ENCODE results near the gene ATP2C1.
"Not testable (repeated sequence)": the region's sequence is repeated elsewhere in the genome, so short reads cannot be mapped to it uniquely, and the experiment has no call there.

ATP2C1 gene

GRCh38 chr3:130963878-130964277 is 70.0 kb downstream of the ATP2C1 start:
- no peak overlapping the region for H3K4me3 ChIP-seq (ENCODE audit: low read depth, low read length)
- no peak for TF ChIP-seq CTCF (IDR thresholded peaks at IDR 0.05; ENCODE audit: borderline replicate concordance, insufficient read depth, low read depth, low read length)

GRCh38 chr3:130967281-130967680 is 73.4 kb downstream of the ATP2C1 start:
- no peak overlapping the region for H3K4me3 ChIP-seq (ENCODE audit: low read depth, low read length)
- TF ChIP-seq CTCF (IDR thresholded peaks at IDR 0.05; ENCODE audit: borderline replicate concordance, insufficient read depth, low read depth, low read length): no peak

- TF ChIP-seq CTCF (IDR thresholded peaks at IDR 0.05; ENCODE audit: borderline replicate concordance, insufficient read depth, low read depth, low read length): no peak
- H3K4me3 ChIP-seq (ENCODE audit: low read depth, low read length): no peak overlapping the region
Measured at GRCh38 chr3:130968221-130968620, 74.3 kb downstream of the ATP2C1 start.

- no peak for TF ChIP-seq CTCF (IDR thresholded peaks at IDR 0.05; ENCODE audit: borderline replicate concordance, insufficient read depth, low read depth, low read length)
- no peak overlapping the region for H3K4me3 ChIP-seq (ENCODE audit: low read depth, low read length)
Measured at GRCh38 chr3:130969621-130970020, 75.7 kb downstream of the ATP2C1 start.

- no peak overlapping the region for H3K4me3 ChIP-seq (ENCODE audit: low read depth, low read length)
- TF ChIP-seq CTCF (IDR thresholded peaks at IDR 0.05; ENCODE audit: borderline replicate concordance, insufficient read depth, low read depth, low read length): no peak
Measured at GRCh38 chr3:130971208-130971607, 77.3 kb downstream of the ATP2C1 start.

- H3K4me3 ChIP-seq (ENCODE audit: low read depth, low read length): not testable (repeated sequence)
Measured at GRCh38 chr3:130972592-130972991, 78.7 kb downstream of the ATP2C1 start.

GRCh38 chr3:130973406-130973805 is 79.5 kb downstream of the ATP2C1 start:
- no peak for TF ChIP-seq CTCF (IDR thresholded peaks at IDR 0.05; ENCODE audit: borderline replicate concordance, insufficient read depth, low read depth, low read length)

GRCh38 chr3:130974201-130974600 is 80.3 kb downstream of the ATP2C1 start:
- H3K4me3 ChIP-seq (ENCODE audit: low read depth, low read length): no peak overlapping the region
- no peak for TF ChIP-seq CTCF (IDR thresholded peaks at IDR 0.05; ENCODE audit: borderline replicate concordance, insufficient read depth, low read depth, low read length)

More at GRCh38 chr3:130973406-130973805, 79.5 kb downstream of the ATP2C1 start:
- H3K4me3 ChIP-seq (ENCODE audit: low read depth, low read length): no peak overlapping the region
